ENCODE data around the gene SCP2.

DNA sequence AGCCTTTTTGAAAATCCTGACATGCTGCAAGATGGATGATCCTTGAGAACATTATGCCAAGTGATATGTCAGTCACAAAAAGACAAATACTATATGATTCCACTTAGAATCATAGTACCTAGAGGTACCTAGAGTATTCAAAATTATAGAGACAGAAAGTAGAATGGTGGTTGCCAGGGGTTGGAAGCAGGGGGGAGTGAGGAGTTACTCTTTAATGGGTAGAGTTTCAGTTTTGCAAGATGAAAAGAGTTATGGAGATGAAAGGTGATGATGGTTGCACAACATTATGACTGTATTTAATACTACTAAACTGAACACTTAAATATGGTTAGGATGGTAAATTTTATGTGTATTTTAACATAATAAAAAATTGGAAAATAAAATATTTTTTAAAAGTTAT lies 97.0 kb downstream of the SCP2 start:
- TF ChIP-seq POLR2AphosphoS5 (IDR thresholded peaks at IDR 0.05; ENCODE audit: low read depth, low read length): no peak
- no peak for TF ChIP-seq SIN3A (IDR thresholded peaks at IDR 0.05; ENCODE audit: borderline replicate concordance, insufficient read depth, low read length)
- TF ChIP-seq, protein P1, sequence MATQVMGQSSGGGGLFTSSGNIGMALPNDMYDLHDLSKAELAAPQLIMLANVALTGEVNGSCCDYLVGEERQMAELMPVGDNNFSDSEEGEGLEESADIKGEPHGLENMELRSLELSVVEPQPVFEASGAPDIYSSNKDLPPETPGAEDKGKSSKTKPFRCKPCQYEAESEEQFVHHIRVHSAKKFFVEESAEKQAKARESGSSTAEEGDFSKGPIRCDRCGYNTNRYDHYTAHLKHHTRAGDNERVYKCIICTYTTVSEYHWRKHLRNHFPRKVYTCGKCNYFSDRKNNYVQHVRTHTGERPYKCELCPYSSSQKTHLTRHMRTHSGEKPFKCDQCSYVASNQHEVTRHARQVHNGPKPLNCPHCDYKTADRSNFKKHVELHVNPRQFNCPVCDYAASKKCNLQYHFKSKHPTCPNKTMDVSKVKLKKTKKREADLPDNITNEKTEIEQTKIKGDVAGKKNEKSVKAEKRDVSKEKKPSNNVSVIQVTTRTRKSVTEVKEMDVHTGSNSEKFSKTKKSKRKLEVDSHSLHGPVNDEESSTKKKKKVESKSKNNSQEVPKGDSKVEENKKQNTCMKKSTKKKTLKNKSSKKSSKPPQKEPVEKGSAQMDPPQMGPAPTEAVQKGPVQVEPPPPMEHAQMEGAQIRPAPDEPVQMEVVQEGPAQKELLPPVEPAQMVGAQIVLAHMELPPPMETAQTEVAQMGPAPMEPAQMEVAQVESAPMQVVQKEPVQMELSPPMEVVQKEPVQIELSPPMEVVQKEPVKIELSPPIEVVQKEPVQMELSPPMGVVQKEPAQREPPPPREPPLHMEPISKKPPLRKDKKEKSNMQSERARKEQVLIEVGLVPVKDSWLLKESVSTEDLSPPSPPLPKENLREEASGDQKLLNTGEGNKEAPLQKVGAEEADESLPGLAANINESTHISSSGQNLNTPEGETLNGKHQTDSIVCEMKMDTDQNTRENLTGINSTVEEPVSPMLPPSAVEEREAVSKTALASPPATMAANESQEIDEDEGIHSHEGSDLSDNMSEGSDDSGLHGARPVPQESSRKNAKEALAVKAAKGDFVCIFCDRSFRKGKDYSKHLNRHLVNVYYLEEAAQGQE (IDR thresholded peaks at IDR 0.05; ENCODE audit: insufficient read depth in 1 of 2, low read depth in 2 of 2, low read length in 2 of 2): no peak
